ENCODE data around the gene TNS3.

Gene TNS3

GRCh38 chr7:47557317-47557693 lies 24.6 kb downstream of the TNS3 start:
- ChIA-PET CTCF (no interaction called here), POLR2A (no interaction called here)
- no peak for DNase-seq (ENCODE audit: extremely low spot score)
- TF ChIP-seq CTCF (IDR thresholded peaks at IDR 0.05; ENCODE audit: control extremely low read depth, extremely low read depth, low read depth, missing control alignments), result no peak

- ChIA-PET CTCF (no interaction called here), POLR2A (no interaction called here)
- TF ChIP-seq CTCF (IDR thresholded peaks at IDR 0.05; ENCODE audit: control extremely low read depth, extremely low read depth, low read depth, missing control alignments), result no peak
- no peak for DNase-seq (ENCODE audit: extremely low spot score)
Observed at GRCh38 chr7:47556511-47557180, 25.3 kb downstream of the TNS3 start.

GRCh38 chr7:47553309-47553708 lies 28.6 kb downstream of the TNS3 start:
- CTCF ChIA-PET, result interaction anchor here (1.2 kb wide), 1 partner anchor 9 kb away, joined by 4 read pairs; no protein-coding TSS in a partner anchor
- POLR2A ChIA-PET, result no interaction called here
- DNase-seq (ENCODE audit: extremely low spot score), result no peak
- TF ChIP-seq CTCF (IDR thresholded peaks at IDR 0.05; ENCODE audit: control extremely low read depth, extremely low read depth, low read depth, missing control alignments), result no peak

GRCh38 chr7:47552621-47553020 lies 29.3 kb downstream of the TNS3 start:
- ChIA-PET CTCF (interaction anchor here (1.3 kb wide), 1 partner anchor 15 kb away, joined by 3 read pairs; no protein-coding TSS in a partner anchor), POLR2A (no interaction called here)
- TF ChIP-seq CTCF (IDR thresholded peaks at IDR 0.05; ENCODE audit: control extremely low read depth, extremely low read depth, low read depth, missing control alignments), result no peak
- DNase-seq (ENCODE audit: extremely low spot score), result peak; percentile 70

- ChIA-PET POLR2A (no interaction called here), CTCF (interaction anchor here (1.3 kb wide), 1 partner anchor 16 kb away, joined by 3 read pairs; no protein-coding TSS in a partner anchor)
- DNase-seq (ENCODE audit: extremely low spot score), result no peak
- TF ChIP-seq CTCF (IDR thresholded peaks at IDR 0.05; ENCODE audit: control extremely low read depth, extremely low read depth, low read depth, missing control alignments), result no peak
Observed at GRCh38 chr7:47551668-47552440, 30.1 kb downstream of the TNS3 start.

- ChIA-PET POLR2A (no interaction called here), CTCF (no interaction called here)
- no peak for TF ChIP-seq CTCF (IDR thresholded peaks at IDR 0.05; ENCODE audit: control extremely low read depth, extremely low read depth, low read depth, missing control alignments)
- no peak for DNase-seq (ENCODE audit: extremely low spot score)
Observed at GRCh38 chr7:47550788-47551470, 31.0 kb downstream of the TNS3 start.

All from GM10248 (cell line).